ENCODE measurements around the gene PEX26.

GRCh38 chr22:18055619-18056160 lies 22.1 kb upstream of the PEX26 start:
- no peak for TF ChIP-seq POLR2AphosphoS5 (IDR thresholded peaks at IDR 0.05; ENCODE audit: borderline replicate concordance, low read depth, low read length)
- TF ChIP-seq EZH2 (IDR thresholded peaks at IDR 0.05), result no peak
- no peak for TF ChIP-seq FOXP2 (optimal IDR thresholded peaks at IDR 0.05; ENCODE audit: control extremely low read depth, extremely low read length, insufficient read depth)
